Measurements from ENCODE around the gene PTAR1. TPM values are rescaled to one million over a fixed set of nuclear protein-coding genes. Genes with fewer than 3 reads are reported as not detected.

Gene PTAR1
- total RNA-seq, 1 donor from 2014 or later, result 94.5 TPM

GRCh38 chr9:69748304-69748703 is 11.5 kb downstream of the PTAR1 start:
- no peak for DNase-seq

- no peak for DNase-seq
These were observed 12.8 kb downstream of the PTAR1 start for GRCh38 chr9:69746859-69747560.

GRCh38 chr9:69745716-69746437 is 13.9 kb downstream of the PTAR1 start:
- DNase-seq, result no peak

- no peak for DNase-seq
These were observed 15.0 kb downstream of the PTAR1 start for GRCh38 chr9:69744688-69745380.

- DNase-seq, result no peak
These were observed 15.9 kb downstream of the PTAR1 start for GRCh38 chr9:69743930-69744329.

GRCh38 chr9:69740872-69741505 is 18.8 kb downstream of the PTAR1 start:
- DNase-seq, result no peak

- no peak for DNase-seq
These were observed 28.5 kb downstream of the PTAR1 start for GRCh38 chr9:69731348-69731747.

- no peak for DNase-seq
These were observed 39.8 kb downstream of the PTAR1 start for GRCh38 chr9:69719983-69720382.

GRCh38 chr9:69719367-69719766 is 40.4 kb downstream of the PTAR1 start:
- no peak for DNase-seq

GRCh38 chr9:69718218-69718617 is 41.6 kb downstream of the PTAR1 start:
- no peak for DNase-seq

- no peak for DNase-seq
These were observed 44.0 kb downstream of the PTAR1 start for GRCh38 chr9:69715825-69716224.

- DNase-seq, result no peak
These were observed 44.7 kb downstream of the PTAR1 start for GRCh38 chr9:69715096-69715495.

GRCh38 chr9:69697475-69697874 is 62.3 kb downstream of the PTAR1 start:
- DNase-seq, result no peak

GRCh38 chr9:69696802-69697201 is 63.0 kb downstream of the PTAR1 start:
- no peak for DNase-seq

- DNase-seq, result no peak
These were observed 69.7 kb downstream of the PTAR1 start for GRCh38 chr9:69689991-69690538.

- DNase-seq, result no peak
These were observed 75.9 kb downstream of the PTAR1 start for GRCh38 chr9:69683927-69684326.

- no peak for DNase-seq
These were observed 80.8 kb downstream of the PTAR1 start for GRCh38 chr9:69678843-69679538.

- no peak for DNase-seq
These were observed 81.9 kb downstream of the PTAR1 start for GRCh38 chr9:69677931-69678330.

GRCh38 chr9:69675563-69675962 is 84.2 kb downstream of the PTAR1 start:
- DNase-seq, result no peak

GRCh38 chr9:69674716-69675438 is 84.9 kb downstream of the PTAR1 start:
- DNase-seq, result no peak

- no peak for DNase-seq
These were observed 85.6 kb downstream of the PTAR1 start for GRCh38 chr9:69674112-69674685.
